LNCaP clone FGC (cell line): ENCODE results near the gene JAK3.

Experiments
- DNase-seq: peaks from one replicate; pipeline ENCODE4 v3.0.0-alpha.2; 2011; ENCODE audit warnings: low read depth
- H3K4me3 ChIP-seq: 2 replicates; pipeline ENCODE4 v1.5.1; 2011; ENCODE audit warnings: mild to moderate bottlenecking, low read depth, low read length, control low read depth
- TF ChIP-seq, protein P1 (sequence below): IDR thresholded peaks from 2 replicates; pipeline ENCODE4 v1.5.1; 2012; ENCODE audit warnings: mild to moderate bottlenecking; ENCODE audit not compliant: control insufficient read depth, insufficient read depth; ENCODE audit errors: extremely low read depth

Gene JAK3

DNA sequence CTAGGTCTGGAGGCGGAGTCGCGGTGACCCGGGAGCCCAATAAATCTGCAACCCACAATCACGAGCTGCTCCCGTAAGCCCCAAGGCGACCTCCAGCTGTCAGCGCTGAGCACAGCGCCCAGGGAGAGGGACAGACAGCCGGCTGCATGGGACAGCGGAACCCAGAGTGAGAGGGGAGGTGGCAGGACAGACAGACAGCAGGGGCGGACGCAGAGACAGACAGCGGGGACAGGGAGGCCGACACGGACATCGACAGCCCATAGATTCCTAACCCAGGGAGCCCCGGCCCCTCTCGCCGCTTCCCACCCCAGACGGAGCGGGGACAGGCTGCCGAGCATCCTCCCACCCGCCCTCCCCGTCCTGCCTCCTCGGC is 24.1 kb upstream of the JAK3 start, which contains the start of gene SLC5A5:
SLC5A5 (plus strand) TSS at position 68 of the 373 bp plus-strand sequence. CDS start 375 bp downstream, outside the sequence.
- H3K4me3 ChIP-seq: no peak within 1 kb of the TSS
- DNase-seq: no peak
- TF ChIP-seq, protein P1, sequence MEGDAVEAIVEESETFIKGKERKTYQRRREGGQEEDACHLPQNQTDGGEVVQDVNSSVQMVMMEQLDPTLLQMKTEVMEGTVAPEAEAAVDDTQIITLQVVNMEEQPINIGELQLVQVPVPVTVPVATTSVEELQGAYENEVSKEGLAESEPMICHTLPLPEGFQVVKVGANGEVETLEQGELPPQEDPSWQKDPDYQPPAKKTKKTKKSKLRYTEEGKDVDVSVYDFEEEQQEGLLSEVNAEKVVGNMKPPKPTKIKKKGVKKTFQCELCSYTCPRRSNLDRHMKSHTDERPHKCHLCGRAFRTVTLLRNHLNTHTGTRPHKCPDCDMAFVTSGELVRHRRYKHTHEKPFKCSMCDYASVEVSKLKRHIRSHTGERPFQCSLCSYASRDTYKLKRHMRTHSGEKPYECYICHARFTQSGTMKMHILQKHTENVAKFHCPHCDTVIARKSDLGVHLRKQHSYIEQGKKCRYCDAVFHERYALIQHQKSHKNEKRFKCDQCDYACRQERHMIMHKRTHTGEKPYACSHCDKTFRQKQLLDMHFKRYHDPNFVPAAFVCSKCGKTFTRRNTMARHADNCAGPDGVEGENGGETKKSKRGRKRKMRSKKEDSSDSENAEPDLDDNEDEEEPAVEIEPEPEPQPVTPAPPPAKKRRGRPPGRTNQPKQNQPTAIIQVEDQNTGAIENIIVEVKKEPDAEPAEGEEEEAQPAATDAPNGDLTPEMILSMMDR: no peak

GRCh38 chr19:17871032-17871877 is 23.5 kb upstream of the JAK3 start:
- H3K4me3 ChIP-seq: no peak overlapping the region
- TF ChIP-seq, protein P1: no peak
- DNase-seq: no peak

DNA sequence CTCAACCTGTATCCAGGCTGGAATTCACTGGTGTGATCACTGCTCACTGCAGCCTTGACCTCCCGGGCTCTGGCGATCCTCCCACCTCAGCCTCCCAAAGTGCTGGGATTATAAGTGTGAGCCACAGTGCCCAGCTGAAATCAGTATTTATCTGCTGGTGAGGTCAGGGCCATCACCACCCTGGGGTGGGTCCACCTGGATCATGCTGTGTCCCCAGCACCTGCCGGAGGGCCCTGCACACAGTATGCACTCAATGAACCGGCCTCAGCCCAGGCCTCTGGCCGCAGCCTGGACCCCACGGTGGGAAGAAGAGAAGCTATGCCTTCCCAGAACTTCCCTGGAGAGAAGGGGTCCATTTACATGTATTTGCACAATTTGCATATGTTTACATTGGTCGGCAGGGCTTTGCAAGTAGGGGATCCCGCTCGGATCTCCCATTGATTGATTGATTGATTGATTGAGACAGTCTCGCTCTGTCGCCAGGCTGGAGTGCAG is 21.4 kb upstream of the JAK3 start:
- no peak overlapping the region for H3K4me3 ChIP-seq
- TF ChIP-seq, protein P1: no peak
- no peak for DNase-seq

DNA sequence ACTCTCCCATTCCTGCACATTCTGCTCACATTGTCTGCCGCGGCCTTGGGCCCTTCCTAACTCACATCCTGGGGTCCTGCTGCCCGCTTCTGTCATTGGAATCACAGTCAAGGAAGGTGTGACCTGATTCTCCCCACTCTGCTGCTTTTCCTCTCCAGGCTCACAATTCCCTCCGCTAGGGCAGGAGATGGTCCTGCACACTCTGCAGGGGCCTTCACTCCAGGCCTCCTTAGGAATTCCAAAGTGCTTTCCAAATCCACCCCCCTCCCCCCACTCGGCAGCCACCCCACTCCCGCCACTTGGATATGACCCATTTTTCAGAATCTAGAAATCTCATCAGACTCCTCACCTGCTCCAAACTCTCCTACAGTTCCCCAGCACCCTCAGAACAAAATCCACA is 20.9 kb upstream of the JAK3 start:
- TF ChIP-seq, protein P1: no peak
- H3K4me3 ChIP-seq: no peak overlapping the region
- DNase-seq: no peak

DNA sequence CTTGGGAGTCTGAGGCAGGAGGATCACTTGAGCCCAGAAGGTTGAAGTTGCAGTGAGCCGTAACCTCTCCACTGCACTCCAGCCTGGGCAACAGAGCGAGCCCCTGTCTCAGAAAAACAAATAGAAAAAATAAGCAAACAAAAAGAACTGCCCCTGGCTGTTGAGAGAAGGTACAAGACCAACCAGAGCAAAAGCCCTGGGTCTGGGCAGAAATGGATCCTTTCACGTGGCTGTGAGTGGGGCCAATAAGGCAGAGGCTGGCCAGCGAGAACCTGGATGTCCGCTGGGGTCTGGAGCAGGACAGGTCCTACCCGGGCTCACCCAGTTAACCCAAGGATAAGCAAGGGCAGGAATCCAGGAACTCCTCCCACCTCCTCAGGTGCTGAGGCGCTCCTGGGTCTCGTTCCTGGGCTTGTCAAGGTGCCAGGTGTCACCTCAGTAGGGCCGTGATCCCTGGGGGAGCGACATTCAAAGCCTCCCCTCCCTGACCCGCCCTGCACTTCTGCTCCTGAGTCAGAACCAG is 19.2 kb upstream of the JAK3 start:
- no peak for DNase-seq
- TF ChIP-seq, protein P1: no peak
- H3K4me3 ChIP-seq: no peak overlapping the region

GRCh38 chr19:17866312-17866963 is 18.7 kb upstream of the JAK3 start:
- no peak overlapping the region for H3K4me3 ChIP-seq
- DNase-seq: no peak
- TF ChIP-seq, protein P1: no peak
